IPS DF 6.9 (cell line): ENCODE measurements around the gene KRTAP8-1.

Experiments used
- DNase-seq: peaks from one replicate; pipeline ENCODE4 v3.0.0-alpha.2; 2013; ENCODE audit warnings: low read depth, low spot score
- H3K27ac ChIP-seq: one replicate; pipeline ENCODE4 v1.5.1; 2013; ENCODE audit warnings: low read length, control low read depth
- H3K27me3 ChIP-seq: 2 replicates; pipeline ENCODE4 v1.6.1; 2013; ENCODE audit warnings: mild to moderate bottlenecking, low read length; ENCODE audit not compliant: control insufficient read depth, insufficient read depth
- H3K36me3 ChIP-seq: 2 replicates; pipeline ENCODE4 v1.6.1; 2013; ENCODE audit warnings: low read length; ENCODE audit not compliant: control insufficient read depth, insufficient read depth
- H3K4me1 ChIP-seq: 2 replicates; pipeline ENCODE4 v1.6.1; 2013; ENCODE audit warnings: low read length; ENCODE audit not compliant: control insufficient read depth, insufficient read depth
- H3K4me3 ChIP-seq: 2 replicates; pipeline ENCODE4 v1.5.1; 2013; ENCODE audit warnings: mild to moderate bottlenecking, low read length
- H3K9me3 ChIP-seq: 2 replicates; pipeline ENCODE4 v1.6.1; 2013; ENCODE audit warnings: low read length, inconsistent platforms; ENCODE audit not compliant: control insufficient read depth, insufficient read depth
- WGBS: extraction: QIAGEN DNeasy Blood & Tissue Kit; methylation state at CpG from one replicate; pipeline ENCODE4 v1.1.7; 2013; ENCODE audit warnings: mixed read lengths, missing lambda C conversion rate; ENCODE audit not compliant: insufficient read length, insufficient coverage; 5-methylcytosine and 5-hydroxymethylcytosine counted together

KRTAP8-1 gene

DNA sequence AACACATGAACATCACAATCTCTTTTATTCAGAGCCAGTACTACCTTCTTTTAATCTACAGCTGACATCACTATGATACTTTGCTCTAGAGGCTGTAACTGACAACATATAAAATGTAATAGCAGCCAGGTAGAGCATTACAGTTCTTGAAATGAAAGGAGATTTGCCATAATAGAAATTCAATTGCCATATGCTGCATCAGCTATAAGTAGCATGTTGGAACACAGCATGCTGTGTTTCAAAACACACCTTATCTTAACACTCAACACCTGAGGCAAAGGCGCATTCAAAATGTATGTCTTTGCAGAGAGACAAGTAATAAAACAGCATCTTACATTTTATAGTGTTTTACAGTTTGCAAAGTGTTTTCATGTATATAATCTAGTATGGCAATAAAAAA, 33.8 kb downstream of the KRTAP8-1 start:
- WGBS, result no CpG with 5 or more reads among the region's 1 CpG
- H3K9me3 ChIP-seq, result peaks cover 4% of the 10 kb centered on the region
- DNase-seq, result no peak
- no peaks in the 10 kb centered on the region for H3K36me3 ChIP-seq
- no peak overlapping the region for H3K27ac ChIP-seq
- no peaks in the 10 kb centered on the region for H3K4me1 ChIP-seq
- H3K27me3 ChIP-seq, result no peaks in the 10 kb centered on the region
- no peak overlapping the region for H3K4me3 ChIP-seq

DNA sequence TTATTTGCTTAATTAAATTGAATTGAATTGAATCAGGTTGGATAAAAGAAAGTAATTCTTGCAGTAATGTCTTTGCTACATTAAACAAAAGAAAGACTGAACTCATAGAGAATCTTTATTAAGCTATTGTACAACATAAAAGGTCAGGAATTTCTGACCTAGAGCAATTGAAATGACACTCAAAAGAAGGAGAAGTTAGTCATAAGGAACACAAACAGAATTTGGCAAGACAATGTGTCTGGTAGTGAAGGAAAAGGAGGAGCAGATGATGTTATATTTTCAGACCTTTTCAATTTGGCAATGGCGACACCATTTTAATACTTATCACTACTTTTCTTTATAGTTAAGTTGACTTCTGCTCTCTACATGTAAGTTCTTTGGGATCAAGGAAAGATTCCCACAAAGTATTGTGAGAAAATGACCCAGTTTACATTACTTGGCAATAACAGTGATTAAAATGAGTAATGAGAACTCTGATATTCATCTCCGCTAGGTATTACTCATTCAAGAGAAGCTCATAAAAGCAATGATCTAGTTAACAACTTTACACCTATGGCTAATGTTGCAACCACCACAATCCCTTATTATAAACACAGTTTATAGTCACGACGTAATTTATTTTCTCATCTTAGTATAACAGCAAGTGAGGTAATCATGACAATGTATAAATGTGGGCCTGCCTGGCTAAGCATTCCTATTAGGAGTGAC, 43.2 kb downstream of the KRTAP8-1 start:
- Histone ChIP-seq H3K36me3 (no peaks in the 10 kb centered on the region), H3K4me1 (no peaks in the 10 kb centered on the region), H3K9me3 (peaks cover 8% of the 10 kb centered on the region), H3K27ac (no peak overlapping the region), H3K27me3 (no peaks in the 10 kb centered on the region), H3K4me3 (no peak overlapping the region)
- DNase-seq, result no peak
- no CpG with 5 or more reads among the region's 4 CpGs for WGBS
